HG03565 (cell line): ENCODE measurements around the gene FHDC1.
A peak's percentile ranks its signal among the peaks of the same experiment; 100 is the strongest.

Experiments
- ATAC-seq: cut with Tn5 transposase; IDR thresholded peaks from one replicate; pipeline ENCODE4 v1.9.1; 2021; ENCODE audit warnings: mild to moderate bottlenecking, moderate library complexity; ENCODE audit not compliant: unreplicated experiment

The FHDC1 gene

GRCh38 chr4:153001626-153002025 lies 65.5 kb downstream of the FHDC1 start:
- no peak for ATAC-seq

DNA sequence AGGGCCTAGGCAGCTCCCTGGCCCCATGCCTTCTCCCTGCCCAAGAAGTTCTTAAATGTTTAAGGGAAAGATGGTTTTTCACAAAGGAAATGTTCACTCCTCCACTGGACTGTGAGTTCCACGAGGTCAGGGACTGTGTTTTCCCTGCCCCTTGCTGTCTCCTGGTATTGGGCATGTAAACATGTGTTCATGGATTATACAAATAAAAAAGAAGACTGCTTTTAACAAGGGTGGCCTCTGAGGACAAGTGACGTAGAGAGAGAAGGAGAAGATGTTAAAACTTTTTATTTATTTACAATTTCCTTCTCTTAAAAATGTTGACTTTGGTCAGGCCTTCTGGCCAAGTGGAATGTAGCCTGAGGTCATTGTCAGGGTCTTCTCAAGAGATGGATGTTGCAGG lies 66.0 kb downstream of the FHDC1 start:
- ATAC-seq, result no peak

- ATAC-seq, result no peak
These were observed 68.1 kb downstream of the FHDC1 start for GRCh38 chr4:153004081-153004850.

DNA sequence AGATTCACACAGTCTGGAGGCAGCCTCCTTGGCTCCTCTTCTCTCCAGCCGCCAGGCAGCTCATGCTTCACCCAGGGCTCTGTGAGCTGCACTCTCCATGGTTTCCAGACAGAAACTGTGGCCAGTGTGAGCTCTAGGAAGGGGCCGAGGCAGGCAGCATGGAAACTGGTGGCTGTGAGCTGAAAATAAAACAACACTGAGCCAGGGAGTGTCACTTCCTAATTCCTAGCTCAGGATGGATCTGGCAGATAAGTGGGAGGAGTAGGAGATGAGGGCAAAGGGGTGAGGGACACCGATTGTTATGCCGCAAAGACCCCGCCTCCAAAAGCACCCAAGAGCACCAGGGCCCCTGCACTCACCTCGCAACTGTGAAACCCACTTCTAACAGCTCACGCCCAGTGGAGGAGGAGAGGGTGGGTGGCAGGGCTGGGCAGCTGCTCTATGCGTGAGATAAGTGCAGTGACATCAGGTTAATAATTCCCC lies 69.8 kb downstream of the FHDC1 start:
- no peak for ATAC-seq

DNA sequence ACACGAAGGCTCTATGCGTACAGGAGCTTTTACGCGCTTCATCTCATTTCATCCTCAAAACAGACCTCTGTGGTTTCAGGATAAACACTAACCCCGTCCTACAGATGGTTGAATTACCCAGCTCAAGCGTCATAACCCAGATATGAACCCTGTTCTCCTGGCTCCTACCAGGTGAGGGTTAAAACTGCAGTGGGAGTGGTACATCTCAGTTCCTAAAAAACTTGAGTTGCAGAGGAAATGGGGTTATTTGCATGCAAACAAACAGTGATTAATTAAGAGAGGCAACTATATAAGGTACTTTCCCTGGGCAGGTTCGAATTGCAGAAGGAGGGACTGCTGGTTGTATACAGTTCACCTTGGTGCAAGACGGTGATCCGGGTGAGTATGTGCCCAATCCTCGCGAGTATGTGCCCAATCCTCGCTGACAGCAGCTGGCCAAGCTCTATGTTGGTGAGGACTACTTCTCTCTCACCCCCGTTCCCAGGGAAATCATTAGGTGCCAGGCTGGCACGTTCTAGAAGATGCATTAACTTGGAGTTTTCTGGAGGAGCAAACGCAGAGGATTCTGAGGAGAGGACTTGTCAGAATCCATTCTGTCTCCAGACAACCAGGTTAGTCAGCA lies 72.6 kb downstream of the FHDC1 start:
- ATAC-seq, result peak; percentile 64

DNA sequence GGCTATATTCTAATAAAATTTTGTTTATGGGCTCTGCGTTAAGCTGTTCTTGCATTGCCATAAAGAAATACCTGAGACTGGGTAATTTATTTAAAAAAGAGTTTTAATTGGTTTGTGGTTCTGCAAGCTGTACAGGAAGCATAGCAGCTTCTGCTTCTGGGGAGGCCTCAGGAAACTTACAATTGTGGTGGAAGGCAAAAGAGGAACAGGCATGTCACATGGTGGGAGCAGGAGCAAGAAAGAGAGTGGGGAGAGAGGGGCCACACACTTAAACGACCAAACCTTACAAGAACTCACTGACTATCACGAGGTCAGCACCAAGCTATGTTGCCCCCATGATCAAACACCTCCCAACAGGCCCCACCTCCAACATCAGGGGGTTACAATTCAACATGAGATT lies 74.0 kb downstream of the FHDC1 start:
- no peak for ATAC-seq

DNA sequence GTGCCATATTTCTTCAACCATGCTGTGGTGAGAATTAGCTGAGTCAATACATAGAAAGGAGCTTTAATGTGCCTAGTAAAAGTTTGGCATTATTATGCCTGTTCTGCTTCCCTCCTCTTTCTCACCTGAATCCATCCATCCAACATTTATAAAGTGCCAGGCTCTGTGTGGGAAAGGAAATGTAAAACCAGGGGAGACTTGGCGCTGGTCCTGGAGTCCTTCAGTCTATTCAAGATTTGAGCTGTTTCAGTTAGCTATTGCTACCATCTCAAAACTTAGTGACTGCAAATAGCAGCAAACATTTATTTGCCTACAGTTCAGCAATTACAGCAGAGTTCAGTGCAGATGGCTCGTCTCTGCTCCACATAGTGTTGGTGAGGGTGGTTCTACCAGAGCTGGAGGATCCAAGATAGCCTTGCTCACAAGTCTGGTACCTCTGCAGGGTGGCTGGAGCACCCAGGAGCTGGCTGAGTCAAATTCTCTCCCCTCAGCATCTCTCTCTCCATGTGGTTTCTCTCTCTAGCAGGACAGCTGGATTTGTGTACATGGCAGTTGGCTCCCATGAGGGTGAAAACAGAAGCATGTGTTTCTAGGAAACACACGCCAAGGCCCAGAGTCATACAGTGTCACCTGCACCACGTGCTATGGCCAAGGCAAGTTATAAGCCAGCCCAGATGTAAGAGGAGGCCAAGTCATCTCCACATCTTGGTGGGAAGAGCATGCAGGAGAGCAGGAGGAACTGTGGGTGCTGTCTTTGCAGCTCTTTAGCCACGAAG lies 77.3 kb downstream of the FHDC1 start:
- ATAC-seq, result no peak

DNA sequence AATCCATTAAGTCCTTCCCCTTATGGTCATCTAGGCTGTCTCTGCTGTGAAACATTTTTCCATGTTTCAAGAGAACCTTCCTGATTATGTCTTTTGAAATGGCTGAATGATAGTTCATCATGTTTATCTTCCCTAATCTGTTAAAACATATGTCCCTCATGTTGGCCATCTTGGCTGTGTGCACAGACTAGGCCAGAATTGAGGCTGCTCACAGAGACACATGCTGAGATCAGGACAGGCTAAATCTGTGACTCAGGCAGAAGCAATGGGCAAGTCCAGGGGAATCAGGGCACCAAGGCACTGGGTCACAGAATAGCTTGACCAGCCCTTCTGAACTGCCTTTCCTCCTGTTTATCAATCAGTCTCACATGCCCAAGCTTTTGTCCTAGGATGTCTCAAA lies 78.3 kb downstream of the FHDC1 start:
- ATAC-seq, result no peak

GRCh38 chr4:153016592-153016991 lies 80.5 kb downstream of the FHDC1 start:
- ATAC-seq, result no peak

DNA sequence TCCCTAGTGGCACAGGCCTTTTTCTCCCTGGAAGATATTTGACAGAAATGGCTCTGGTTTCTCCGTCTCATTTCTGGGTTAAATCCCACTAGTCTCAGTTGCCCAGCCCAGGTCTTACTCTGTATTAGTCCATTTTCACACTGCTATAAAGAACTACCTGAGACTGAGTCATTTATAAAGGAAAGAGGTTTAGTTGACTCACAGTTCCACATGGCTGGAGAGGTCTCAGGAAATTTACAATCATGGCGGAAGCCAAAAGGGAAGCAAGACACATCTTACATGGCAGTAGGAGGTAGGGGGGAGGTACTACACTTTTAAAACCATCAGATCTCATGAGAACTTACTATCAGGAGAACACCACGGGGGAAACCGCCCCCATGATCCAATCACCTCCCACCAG lies 81.9 kb downstream of the FHDC1 start:
- ATAC-seq, result no peak

GRCh38 chr4:153018684-153019083 lies 82.6 kb downstream of the FHDC1 start:
- no peak for ATAC-seq

DNA sequence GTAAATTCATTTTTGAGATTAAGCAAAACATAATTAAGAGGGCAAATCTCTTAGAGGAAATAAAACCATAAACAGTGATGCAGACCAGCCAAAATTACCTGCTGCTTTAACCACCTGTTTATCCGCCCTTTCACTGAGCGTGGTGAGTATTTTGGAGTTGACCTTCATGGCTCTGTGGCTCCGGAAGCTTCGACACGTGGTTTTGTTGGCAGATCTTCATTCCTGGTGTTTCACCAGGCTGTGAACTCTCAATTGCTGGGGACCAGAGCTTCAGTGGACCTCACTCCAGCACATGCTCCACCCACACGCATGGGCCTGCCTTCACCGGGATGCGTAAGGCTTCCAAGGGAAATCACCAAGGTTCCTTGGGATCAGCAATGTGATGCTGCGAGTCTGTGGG lies 83.8 kb downstream of the FHDC1 start:
- ATAC-seq, result no peak

DNA sequence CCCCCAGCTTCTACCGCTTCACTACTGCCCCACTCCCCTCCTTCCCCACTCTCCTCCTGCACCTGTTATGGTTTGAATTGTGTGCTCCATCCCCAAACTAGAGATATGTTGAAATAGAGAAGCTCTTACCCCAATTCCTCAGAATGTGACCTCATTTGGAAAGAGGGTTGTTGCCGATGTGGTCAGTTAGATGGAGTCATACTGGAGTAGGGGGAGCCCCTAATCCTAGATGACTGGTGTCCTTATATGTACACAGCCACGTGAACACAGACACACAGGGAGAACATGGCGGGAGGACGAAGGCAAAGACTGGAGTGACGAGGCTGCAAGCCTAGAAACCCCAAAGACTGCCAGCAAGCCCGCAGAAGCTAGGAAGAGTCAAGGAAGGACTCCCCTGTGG lies 84.3 kb downstream of the FHDC1 start:
- ATAC-seq, result no peak

DNA sequence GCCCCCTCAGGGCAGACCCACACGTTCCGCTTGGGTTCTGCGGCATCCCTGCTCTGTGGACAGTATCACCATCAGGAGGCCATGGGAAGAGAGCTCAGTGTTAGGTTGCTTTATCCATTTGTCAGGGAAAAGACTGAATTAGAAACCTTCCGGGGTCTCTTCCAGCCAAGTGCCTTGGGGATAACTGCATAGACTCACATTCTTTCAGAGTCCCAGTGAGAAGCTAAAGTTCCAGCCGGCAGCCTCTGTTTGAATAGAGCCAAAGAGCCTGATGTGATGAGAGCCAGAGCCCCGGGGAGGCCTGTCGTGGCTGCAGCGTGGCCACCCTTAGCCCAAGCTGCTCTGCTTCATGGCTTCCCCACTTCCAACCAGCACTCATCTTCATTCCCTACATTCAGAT lies 85.2 kb downstream of the FHDC1 start:
- no peak for ATAC-seq

DNA sequence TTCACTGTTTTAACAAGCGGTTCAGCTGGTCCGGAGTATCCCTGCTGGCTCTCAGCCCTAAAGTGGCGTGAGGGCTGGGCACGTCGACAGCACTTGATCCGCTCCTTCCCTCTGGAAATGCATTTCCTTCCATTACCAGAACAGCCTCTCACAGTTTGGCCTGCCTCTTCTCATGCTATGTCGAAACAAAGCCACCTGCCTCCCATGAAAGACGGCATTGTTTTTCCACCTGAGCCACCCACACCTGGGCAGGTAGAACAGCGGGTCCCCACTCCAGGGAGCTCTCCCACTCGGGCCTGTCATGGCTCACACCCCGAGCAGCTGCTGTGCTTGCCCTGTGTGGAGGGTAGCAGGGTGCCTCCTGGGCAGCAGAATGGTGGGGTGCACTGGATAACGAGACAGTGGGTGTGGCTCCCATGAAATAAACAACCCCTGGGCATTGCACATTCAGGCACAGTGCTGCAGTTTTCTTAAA lies 86.2 kb downstream of the FHDC1 start:
- ATAC-seq, result no peak

DNA sequence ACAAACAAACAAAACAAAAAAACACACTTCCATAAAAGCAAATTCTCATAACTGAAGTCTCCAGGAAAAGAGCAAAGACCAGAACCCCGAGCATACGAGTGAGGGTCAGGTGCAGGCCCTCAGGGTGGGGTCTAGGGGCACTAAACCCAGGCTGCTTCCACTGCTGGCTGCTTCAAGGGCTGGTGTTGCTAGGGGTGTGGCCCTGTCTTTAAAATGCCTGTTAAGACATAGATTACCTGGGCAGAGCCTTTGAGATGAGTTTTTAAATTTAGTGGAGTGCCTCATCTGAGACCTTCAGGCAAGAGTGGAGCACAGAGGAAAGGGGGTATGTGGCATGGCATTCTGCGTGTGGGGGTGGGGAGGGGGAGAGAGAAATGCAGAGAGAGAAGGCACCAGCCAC lies 87.0 kb downstream of the FHDC1 start:
- ATAC-seq, result no peak

- no peak for ATAC-seq
These were observed 87.7 kb downstream of the FHDC1 start for GRCh38 chr4:153023692-153024394.

DNA sequence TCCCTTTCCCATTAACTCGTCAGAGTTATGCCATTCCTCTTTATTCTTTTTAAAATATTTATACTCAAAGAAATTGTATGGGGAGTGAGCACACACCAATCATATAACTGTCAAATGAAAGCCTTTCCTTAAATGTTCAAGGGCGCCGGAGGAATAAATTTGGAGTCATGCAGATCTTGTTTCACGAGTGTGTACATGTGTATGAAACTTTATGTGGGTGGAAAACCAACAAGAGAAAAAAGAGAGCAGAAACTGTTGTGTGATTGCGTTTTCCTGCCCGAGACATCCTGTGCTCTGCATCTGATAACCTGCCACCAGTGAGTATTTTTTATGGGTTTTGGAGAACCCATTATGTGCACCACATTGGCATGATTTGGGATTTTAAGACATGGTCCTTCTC lies 88.3 kb downstream of the FHDC1 start:
- no peak for ATAC-seq

DNA sequence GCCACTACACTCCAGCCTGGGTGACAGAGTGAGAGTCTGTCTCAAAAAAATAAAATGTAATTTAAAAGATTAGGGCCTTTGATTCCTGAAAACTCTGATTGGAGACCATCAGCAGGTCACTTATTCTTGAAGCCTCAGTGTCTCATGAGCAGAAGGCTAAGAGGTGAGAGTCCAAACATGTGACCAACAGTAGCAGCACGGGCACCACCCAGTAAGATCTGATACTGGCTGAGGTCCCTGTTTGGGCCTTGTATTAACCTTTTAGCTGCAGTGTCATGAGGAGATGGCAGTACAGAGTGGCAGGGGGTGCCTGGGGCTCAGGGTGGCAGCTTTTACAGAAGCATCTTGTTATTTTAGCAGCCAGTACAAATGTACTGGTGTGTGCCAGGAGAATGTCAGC lies 89.3 kb downstream of the FHDC1 start:
- no peak for ATAC-seq

DNA sequence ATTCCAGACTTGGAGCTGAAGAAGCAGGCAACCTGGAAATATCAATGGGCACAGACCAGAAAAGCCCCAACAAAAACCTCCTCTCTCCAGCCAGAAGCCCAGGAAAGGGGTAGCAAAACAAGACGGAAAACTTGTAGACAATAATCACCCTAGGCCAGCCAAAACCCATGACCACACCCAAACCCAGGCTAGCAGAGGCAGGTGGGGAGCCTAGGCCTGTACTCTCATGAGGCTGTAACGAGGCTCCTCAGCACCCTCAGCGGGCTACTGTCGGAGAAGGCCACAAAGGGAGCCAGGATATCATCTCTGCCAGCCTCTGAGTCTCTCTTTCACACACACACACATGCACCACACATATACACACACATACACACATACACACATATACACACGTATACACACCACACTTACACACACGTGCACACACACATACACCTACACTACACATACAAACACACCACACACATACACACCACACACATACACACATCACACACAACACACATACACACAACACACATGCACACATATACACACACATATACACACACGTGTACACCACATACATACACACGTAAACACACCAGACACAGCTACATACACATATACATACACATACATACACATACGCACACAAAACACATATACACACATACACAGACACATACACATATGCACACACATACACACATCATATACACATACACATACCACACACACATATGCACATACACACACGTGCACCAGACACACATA lies 90.6 kb downstream of the FHDC1 start:
- ATAC-seq, result no peak
